Stimulated activated CD8-positive, alpha-beta memory T cell treated with anti-CD3 and anti-CD28 coated beads, Interleukin-4, amount 100 ng/mL, for 4 hours (primary cell): ENCODE results near the gene VPS41.

ENCODE experiments used
- DNase-seq, 2 donors: peaks; one replicate each; pipeline ENCODE4 v3.0.0-alpha.2; 2020; ENCODE audit warnings: low read depth in 2 of 2, low spot score in 1 of 2

VPS41 gene

DNA sequence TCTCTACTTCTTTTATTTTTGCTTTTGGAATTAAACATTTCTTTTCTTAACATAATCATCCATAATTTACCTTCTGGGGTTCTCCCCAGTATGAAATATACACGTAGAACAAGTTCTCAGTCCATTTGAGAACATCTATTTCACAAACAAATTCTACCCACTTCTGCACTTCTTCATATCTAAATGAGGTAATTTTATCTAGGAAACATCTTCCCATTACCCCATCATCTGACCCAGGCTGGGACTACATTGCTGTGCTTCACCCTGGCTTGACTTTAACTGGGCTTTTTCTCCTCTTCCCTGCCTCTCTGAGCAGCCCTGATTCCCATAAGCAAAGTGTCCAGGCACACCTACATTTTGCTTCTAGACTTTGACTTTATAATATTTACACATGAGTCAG is 234.5 kb downstream of the VPS41 start:
- no peak for DNase-seq

DNA sequence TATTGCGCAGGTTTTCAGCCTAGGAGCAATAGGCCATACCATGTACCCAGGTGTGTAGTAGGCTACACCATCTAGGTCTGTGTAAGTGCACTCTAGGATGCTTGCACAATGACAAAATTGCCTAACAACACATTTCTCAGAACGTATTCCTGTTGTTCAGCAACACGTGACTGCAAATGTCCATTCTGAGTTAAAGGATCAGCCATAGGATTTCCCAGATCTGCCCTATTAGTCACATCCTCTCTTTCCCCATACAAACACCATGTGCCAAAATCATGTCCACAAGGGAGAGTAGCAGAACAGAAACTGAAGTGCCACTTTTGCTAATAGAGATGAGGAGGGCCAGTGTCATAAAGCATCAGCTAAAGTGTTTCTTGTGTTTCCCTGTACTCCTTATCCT is 235.2 kb downstream of the VPS41 start:
- no peak for DNase-seq
